ENCODE results near the gene STXBP4.

STXBP4 gene

DNA sequence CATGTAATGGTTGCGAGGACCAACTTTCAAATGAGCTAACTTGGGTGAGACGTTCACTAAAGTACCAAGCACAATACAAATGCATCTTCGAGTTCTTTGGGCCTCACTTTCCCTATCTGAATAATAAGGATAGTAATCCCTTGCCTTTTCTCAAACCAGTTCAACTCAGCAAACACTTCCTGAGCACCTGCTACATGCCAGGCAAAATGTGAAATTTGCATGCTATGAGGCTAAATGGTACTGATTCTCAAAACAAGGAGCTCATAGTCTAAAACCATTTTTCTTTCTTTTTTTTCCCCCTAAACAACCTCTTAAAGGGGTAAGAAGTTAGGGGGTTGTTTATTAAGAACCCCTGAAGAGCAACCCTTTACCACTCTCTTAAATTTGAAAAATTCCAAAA lies 194.8 kb downstream of the STXBP4 start:
- in situ Hi-C loops (cut with MboI; ENCODE audit: low sequenced_read_pairs): no loop called here

DNA sequence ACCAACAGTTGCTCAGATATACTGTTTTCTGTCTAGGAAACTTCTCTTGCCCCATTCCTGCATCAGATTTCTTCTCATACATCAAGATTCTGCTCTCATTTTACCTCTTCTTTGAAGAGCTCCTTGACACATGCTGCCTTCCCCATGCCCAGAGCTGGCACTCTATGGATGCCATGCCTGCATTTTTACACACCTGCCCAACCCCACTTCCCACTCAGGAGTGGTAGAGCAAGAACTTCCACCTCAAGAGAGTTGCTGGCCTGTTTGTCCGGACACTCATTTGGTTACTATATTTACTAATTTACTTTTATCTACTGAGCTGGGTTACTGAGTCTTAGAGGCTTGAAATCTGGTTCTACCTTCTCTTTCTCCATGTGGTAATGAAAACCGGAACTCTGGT lies 197.9 kb downstream of the STXBP4 start:
- in situ Hi-C loops (cut with MboI; ENCODE audit: low sequenced_read_pairs): no loop called here

DNA sequence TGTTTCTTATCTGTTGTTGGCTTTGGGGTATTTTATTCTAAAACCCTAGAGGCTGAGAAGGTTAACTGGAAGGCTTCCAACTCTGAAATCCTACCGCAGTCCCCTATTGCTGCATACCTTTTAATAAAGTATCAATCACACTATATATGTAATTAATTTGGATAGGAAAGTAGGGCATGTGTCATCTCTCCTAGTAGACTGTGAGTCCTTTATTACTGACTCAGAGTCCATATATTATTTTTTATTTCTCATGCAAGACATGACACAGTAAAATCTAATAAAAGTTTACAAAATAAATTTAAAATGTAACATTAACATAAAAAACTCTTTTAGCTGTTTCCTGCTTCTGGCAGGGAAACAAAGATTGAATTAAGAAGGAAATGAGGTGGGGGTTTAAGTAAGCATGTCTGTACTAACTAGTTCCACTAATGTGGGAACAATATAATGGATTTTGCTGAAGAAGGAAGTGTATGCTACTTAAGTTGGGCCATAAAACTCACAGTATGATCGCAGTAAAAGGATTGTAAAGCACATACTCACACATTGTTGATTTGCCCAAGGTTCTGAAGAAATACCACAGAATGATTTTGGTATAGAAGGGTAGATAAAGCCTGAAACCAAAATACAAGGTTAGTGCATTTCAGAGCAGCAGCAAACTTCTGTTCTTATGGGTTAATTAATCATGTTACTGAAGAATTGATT lies 198.6 kb downstream of the STXBP4 start:
- in situ Hi-C loops (cut with MboI; ENCODE audit: low sequenced_read_pairs): no loop called here

DNA sequence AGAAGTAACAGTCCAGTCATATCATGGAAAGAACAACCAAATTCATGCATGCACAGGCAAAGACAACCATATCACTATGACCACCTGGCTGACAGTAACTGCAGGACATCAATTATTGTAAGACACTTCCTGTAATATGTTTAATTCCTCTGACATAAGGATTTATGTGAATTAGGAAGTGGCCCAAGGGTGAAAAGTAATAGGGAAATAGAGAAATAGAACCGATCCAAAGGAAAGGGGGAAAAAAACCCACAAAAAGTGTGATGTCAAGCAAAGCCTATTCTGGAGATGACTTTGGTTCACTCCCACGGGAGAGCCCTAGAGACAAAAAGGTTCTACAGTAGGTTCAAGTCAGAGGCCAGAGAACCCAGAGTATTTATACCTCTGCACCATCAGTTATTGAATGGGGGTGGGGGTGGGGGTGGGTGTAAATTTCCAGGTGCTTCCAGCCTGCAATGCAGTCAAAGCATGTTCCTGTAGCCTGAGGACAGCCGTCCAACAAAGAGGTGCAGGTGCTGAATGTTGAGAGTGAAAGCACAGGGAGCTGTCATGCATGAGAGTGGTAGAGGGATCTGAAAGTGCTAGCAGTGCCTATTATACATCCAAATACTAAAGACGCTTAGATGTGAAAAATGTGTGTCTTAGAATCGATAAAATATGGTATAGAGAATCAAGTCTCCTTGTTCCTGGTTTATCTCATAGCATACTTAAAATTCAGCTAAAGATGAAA lies 200.6 kb downstream of the STXBP4 start:
- in situ Hi-C loops (cut with MboI; ENCODE audit: low sequenced_read_pairs): no loop called here

DNA sequence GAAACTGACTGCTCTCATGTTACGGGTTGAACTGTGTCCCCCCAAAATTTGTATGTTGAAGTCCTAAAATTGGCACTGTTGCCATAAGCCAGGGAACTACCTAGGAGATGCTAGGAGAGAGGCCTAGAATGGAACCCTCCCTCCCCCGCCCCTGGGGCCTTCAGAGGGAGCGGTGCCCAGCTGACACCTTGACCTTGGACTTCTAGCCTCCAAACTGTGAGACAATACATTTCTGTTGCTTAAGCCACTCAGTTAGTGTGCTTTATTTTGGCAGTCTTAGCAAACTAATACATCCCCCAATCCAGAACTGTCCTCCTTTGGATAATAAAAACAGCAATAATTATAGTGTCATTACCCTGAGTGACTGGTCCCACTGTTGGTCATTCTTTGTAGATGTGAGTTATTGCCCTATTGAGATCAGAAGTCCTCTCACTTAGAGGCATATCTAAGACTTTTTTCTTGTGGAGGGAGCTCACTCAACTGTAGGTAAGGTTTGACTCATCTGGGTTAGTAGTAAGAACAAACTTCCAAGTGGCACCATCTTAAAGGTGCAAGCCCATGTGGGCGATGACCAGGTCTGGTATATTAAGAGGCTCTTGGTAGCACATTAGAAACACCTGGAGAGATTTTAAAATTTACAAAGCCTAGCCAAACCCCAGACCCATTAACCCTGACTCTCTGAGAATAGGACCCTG lies 203.2 kb downstream of the STXBP4 start:
- in situ Hi-C loops (cut with MboI; ENCODE audit: low sequenced_read_pairs): no loop called here

DNA sequence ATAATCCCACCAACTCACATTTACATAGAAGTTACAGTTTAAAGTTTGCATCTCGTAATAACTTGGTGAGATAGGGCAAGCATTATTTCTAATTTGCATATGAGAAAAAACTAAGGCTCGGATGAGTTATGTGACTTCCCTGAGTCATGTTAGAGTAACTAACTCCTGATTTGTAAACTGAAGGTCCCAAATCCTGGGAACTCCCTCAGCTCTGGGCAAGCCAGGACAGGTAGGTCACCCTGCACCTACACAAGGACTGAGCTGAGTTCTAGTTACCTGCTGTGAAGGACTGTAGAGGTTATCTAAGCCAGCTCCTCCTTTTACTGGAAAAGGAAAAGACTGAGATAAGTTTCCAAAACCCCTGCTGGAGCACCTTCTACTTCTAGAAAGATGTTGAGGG lies 204.0 kb downstream of the STXBP4 start:
- in situ Hi-C loops (cut with MboI; ENCODE audit: low sequenced_read_pairs): no loop called here

DNA sequence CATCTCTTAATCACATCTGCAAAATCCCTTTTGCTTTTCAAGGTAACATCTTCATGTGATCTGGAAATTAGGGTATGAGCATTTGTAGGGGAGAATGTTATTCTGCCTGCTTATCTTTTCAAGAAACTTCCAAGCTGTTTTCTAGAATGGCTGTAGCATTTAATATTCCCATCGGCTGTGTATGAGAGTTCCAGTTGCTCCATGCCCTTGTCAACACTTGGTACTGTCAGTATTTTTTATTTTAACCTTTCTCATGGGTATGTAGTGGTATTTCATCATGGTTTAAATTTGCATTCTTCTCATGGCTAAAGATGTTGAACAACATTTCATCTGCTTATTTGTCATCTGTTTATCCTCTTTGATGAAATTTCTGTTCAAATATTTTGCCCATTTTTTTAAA lies 205.6 kb downstream of the STXBP4 start:
- in situ Hi-C loops (cut with MboI; ENCODE audit: low sequenced_read_pairs): no loop called here

DNA sequence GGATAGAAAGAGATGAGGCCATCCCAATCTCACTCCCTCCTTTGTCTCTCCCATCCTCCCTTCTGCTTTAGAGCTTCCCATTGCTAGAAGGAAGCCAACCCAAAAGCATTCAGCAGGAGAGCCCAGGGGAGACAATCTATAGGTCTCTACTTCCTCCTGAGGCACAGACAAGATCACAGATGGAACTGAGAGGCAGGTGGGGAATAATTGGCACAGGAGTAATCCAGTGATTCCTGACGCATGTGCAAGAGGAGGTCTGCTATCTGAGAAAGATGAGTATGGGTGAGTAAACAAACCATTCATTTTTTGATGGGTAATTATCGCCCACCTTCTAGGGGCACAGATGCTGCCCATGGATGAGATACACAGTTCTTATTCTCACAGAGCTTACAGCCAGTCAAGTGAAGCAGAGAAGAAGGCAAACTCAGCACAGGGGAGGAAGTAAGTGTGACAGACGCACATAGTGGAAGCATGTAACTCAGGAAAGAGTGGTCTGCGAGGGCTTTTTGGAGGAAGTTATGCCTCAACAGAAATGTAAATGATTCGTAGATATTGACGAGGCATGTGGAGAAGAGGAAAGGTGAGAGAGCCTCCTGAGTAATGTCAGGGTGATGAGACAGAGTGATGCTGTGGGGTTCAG lies 207.3 kb downstream of the STXBP4 start:
- in situ Hi-C loops (cut with MboI; ENCODE audit: low sequenced_read_pairs): no loop called here

DNA sequence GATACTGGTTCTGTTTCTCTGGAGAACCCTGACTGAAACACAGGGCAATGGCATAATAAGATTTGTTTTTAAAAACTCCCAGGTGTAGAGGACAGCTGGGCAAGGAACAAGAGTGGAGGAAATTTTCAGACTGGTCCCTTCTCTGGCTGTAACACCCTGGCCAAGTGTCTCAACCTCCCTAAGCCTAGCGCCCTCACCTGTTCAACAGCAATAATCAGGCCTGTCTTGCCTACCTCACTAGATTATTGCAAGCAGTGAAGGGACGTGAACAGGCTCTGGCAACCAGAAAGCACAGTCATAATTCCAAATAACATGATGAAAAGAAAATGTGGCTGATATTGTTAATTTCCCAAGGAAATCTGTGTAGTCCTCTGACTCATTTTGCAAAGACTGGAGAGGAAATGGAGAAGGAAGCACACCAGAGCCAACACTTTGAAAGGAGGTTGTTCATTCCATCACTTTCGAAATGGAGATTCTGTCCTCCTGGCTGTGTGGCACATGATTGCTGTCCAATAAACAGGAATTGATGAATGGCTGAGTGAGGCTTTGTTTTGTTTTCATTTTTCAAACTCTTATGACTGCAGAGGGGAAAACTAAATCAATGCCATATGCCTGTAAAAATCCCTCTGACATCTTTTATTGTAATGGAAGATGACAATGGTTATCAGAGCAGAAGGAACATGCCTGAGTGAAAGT lies 208.7 kb downstream of the STXBP4 start:
- in situ Hi-C loops (cut with MboI; ENCODE audit: low sequenced_read_pairs): no loop called here

DNA sequence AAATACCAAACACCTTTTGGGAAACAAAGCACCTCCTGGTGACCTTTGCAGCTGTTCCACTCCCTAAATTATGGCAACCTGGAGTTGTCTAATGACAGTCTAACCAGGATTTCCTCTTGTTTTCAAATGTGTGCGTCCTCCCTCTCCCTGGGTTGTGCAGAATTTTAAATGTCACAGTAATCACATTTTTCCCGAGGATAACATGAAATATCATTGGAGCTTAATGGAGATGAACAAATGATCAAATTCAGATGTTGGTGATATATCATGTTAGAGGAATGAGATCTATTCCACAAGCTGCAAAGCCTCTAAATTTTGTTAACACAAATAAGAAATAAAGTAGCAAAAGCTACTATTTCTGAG lies 209.3 kb downstream of the STXBP4 start:
- in situ Hi-C loops (cut with MboI; ENCODE audit: low sequenced_read_pairs): no loop called here

DNA sequence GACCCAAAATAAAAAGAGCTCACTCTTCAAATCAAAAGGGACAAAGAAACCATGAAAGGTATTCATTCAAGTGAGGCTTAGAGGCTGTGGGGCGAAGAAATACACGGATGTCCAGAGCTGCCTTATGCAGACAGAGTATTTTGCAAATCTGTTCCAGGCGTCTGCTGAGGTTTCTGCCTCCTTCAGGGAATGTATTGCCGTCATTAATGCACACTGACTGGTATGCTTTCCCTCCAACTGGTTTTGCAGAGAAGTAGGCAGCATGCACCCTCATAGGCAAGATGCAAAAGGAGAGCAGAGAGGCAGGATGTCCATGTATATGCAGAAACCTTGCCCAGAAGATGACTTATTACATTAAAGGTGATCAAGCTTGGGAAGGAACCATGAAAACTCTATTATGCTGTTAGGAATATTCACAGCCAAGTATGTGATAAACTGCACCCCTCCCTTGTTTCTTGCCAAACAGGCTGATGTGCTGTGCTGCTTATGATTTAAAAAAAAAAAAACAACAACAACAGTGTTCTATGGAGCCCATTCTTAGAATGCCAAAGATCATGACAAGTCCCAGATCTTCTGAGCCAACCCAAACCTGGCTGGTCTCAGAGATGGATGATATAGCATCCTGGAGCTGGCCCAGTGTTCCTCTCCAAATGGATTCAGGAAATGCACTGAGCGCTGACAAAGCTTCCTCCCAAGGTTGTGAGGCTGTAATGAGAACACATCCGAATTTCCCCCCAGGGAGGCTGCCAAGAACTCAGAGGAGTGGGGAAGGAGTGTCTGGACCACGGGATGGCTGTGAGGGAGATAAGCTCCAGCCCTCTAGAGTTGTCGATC lies 218.6 kb downstream of the STXBP4 start:
- in situ Hi-C loops (cut with MboI; ENCODE audit: low sequenced_read_pairs): no loop called here

DNA sequence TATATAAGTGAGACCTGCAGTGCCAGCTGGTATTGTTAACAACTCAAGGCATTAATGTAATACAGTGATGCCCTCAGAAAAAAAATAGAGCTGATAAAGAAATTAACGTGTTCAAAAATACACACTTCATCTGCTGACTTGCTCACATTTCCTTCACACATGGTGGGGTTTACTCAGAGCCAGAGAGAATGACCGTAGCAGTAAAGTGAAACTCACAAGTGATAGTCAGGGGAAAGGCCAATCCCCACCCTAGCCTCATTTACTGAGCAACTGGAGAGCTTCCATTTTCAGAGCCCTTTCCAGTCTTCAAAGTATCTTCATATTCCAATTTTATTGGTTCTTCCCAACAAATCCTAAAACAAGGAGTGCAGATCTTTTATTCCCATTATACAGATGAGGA lies 222.2 kb downstream of the STXBP4 start:
- in situ Hi-C loops (cut with MboI; ENCODE audit: low sequenced_read_pairs): no loop called here

DNA sequence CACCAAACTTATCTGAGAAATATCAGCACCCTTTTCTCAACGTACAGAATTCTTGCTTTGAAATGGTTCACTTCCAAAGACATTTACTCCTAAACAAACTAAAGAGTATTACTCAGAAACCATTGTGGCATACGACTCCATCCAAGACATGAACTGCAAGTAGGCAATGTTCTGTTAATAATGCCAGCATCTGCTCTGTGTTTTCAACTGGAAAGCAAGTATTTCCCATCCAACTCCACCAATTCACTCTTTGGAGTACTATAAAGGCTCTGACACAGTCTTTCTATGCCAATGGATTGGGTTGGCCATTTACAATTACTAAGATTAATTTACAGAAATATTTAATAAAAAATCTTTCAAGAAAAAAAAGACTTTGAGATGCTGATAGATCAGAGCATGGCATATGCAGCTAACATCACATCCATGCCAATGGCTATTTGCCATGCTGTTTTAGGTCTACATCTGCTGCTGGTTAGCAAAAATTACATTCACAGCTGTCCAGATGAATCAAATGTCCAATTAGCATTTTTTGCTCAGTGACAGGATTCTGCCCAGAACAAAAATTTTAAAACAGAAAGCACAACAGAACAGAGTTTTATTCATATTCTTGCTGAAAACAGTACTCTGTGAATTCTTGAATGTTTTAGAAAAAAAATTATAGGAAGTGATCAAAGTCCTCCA lies 230.3 kb downstream of the STXBP4 start:
- in situ Hi-C loops (cut with MboI; ENCODE audit: low sequenced_read_pairs): no loop called here

DNA sequence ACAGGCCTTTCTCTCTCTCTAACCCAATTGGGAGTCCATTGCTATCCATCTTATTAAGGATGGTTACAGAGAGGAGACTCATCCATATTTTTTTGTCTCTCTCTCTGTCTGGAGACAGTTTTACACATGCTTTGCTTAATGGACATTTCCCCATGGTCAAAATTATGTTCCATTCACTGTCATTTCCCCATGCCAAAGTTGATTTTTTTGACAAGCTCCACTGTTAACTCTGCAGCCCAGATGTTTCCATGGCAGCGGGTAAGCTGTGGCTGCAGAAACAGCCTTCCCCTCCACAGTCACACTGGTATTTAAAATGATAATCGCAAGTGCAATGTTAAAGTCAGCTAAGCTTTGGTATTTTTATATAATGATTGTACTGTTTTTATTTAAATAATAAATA lies 232.3 kb downstream of the STXBP4 start:
- in situ Hi-C loops (cut with MboI; ENCODE audit: low sequenced_read_pairs): no loop called here

DNA sequence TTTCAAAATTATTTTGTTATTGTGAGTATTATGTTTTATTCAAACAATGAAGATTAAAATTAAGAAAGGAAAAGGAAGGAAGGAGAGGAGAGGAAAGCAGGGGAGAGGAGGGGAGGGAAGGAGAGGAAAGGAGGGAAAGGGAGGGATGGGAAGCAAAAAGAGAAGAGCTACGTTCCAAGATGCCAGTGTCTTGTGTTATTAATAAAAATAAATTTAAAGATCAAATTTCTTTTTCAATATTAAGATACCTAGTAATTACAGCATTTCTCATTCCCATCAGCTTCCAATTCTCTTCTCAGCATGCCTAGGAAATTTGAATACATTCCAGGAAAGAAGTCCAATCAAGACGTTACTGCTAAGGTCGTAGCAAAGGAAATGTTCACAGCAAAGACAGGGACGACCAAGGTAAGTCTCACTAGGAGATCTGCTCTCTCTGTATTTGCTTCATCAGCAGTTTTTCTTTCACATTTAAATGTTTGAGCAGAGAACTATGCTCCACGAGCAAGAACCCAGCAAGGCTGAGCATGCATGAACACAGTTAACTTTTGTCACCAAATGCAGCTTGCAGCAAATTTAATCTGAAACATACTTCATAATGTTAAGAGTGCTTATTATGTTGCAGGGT lies 232.9 kb downstream of the STXBP4 start:
- in situ Hi-C loops (cut with MboI; ENCODE audit: low sequenced_read_pairs): no loop called here

DNA sequence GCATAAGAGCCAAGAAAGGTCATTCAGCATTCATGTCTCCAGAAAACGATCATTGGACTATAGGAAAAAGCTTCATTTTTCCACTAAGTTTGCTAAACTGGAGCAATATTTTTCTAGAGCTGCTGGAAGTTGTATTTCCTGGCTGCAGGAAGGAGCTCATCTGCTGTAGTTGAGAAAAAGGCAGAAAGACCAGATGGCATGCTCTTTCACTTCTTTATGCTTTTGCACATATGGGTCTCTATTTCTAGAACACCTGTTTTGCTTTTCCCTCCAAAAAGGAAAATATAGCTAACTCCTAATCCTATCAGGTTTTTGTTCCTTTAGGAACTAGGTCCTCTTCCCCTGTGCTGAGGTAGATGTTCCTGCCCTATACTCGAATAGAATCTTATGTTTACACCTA lies 234.3 kb downstream of the STXBP4 start:
- in situ Hi-C loops (cut with MboI; ENCODE audit: low sequenced_read_pairs): no loop called here

DNA sequence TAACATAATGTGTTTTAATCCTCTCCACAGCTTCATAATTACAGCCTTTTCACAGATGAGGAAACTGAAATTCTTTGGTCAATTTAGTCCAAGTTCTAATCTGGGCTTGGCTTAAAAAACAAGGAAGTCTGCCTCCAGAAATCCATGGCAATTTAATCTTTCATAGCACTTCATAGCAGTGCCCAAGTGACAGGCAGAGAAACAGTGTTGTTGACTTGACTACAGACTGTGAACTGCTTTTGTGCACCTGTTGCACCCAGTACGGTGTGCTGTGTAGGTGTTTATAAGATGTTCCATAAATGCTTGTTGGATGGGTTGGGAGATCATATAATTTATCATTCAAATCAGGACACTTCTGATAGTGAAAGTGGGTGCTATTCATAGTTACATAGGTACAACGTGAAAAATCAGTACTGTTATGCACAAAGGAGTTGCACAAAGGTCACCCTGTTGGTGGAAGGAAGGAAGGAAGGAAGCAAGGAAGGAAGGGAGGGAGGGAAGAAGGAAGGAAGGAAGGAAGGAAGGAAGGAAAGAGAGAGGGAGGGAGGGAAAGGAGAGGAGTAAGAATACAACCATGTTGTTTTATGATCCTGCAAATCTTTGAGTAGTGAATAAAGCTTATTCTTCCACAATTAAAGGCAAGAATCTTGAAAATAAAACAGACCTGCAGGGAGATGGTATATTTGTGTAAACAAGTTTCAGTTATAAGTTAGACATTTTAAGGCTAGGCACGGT lies 239.7 kb downstream of the STXBP4 start:
- in situ Hi-C loops (cut with MboI; ENCODE audit: low sequenced_read_pairs): no loop called here

DNA sequence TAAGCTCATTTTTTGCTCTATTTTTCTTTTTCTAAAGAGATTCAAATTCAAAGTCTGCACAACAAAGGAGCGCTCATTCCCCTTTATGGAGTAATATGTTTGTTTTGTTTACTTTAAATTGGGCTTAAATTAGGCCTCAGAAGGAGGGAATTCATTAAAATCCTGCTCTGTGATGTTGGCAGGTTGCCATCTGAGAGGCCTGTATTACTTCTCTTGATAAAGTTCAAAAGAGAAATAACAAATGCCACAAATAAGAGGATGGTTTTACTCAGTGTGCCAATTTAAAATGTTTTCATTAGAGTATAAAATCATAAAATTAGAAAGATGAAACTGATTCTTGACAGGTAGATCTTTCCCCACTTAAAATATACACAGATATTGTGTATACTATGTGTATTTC lies 241.7 kb downstream of the STXBP4 start:
- in situ Hi-C loops (cut with MboI; ENCODE audit: low sequenced_read_pairs): no loop called here

DNA sequence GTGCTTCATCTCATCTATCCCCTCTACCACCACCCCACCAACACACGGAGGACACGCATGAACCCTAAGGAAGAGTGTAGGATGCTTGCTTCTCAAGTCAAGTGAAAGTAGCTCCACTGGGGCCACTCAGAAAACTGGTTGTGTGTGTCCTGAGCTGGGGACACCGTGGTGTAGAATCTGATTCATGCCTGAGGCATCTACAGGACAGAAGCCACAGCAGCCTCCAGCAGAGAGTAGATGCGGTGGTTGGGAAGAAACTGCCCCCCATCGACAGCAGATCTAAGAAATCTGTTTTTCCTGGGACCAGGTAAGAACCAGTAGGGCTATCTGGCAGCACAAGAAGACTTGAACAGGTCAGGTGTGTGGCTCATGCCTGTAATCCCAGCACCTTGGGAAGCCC lies 244.3 kb downstream of the STXBP4 start:
- in situ Hi-C loops (cut with MboI; ENCODE audit: low sequenced_read_pairs): no loop called here

Data from HL-60/S4 (cell line).